ENCODE results near the gene GMDS.

DNA sequence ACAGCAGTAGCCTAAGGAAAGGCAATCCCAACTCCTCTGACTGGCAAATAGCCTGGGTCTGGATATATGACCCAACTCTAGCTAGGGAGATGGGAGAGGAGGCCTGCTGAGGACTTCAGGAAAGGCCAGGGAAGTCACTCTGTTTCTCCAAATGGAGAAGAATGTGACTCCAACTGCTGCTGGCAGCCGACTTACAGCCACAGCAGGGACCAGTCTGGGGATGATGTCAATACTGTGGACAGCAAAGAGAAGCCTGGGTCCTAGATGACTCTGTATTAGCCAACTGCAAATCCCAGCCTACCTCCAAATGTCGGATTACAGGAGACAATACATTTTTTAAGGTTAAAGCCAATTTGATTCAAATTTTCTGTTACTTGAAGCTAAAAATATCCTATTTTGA lies 403.1 kb downstream of the GMDS start:
- TF ChIP-seq EZH2 (IDR thresholded peaks at IDR 0.05; ENCODE audit: insufficient read depth, poor library complexity, severe bottlenecking): no peak
- TF ChIP-seq EZH2phosphoT487 (IDR thresholded peaks at IDR 0.05; ENCODE audit: insufficient read depth, low read depth): no peak
